ENCODE results near the gene COL4A4.

DNA sequence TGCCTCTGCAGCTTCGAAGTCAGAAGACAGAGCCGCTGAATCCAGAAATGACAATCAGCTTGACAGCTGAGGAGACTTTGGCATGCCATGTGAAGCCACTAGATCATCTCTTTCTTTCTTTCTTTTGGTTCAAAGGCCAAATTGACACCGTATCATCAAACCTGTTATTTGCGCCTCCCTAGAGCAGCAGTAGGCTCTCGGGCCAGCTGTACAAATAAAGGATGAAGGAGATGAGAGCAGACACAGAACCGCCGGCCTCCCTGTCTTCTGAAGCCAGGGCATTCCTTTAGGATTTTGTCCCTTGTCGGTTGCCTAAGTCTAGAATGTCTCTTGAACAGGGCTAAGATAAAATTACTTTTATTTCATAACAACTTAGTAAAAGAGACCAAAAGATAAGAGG is 36.8 kb downstream of the COL4A4 start:
- TF ChIP-seq POLR2A (IDR thresholded peaks at IDR 0.05; ENCODE audit: low read depth, low read length) (no peak), POU2F2 (IDR thresholded peaks at IDR 0.05; ENCODE audit: low read depth, low read length) (no peak), POLR2AphosphoS5 (IDR thresholded peaks at IDR 0.05; ENCODE audit: low read depth, low read length) (no peak), TAF1 (IDR thresholded peaks at IDR 0.05; ENCODE audit: low read depth, low read length) (no peak), PAX5 (IDR thresholded peaks at IDR 0.05; ENCODE audit: insufficient read depth, low read length, severe bottlenecking) (no peak), SPI1 (IDR thresholded peaks at IDR 0.05; ENCODE audit: low read depth, low read length) (no peak)
